Natural killer cell (primary cell): ENCODE results near the gene DYNC1H1. TPM values are rescaled to one million over a fixed set of nuclear protein-coding genes. Genes with fewer than 3 reads are reported as not detected.

Experiments
- ATAC-seq, 3 donors: fragments of 150-1000 bp in 2 of 3; fragments of 200-7000 bp in 1 of 3; cut with Tn5 transposase; 1 replicate in 1 of 3; 2 replicates in 2 of 3; pipeline ENCODE4 v1.10.0; 2021; ENCODE audit warnings: mild to moderate bottlenecking in 2 of 3, moderate library complexity in 2 of 3
- DNase-seq, 2 donors: peaks; one replicate each; pipeline versions ENCODE4 v3.0.0 to v3.0.0-alpha.2; 2013 to 2021; ENCODE audit warnings: mixed read lengths in 1 of 2
- H3K27ac ChIP-seq: one replicate; pipeline ENCODE4 v1.5.1; 2013; ENCODE audit warnings: mild to moderate bottlenecking, low read length
- H3K27me3 ChIP-seq: one replicate; pipeline ENCODE4 v1.6.1; 2013; ENCODE audit warnings: low read length; ENCODE audit not compliant: control insufficient read depth, insufficient read depth
- H3K36me3 ChIP-seq: one replicate; pipeline ENCODE4 v1.6.1; 2013; ENCODE audit warnings: low read length; ENCODE audit not compliant: control insufficient read depth, insufficient read depth
- H3K4me1 ChIP-seq: one replicate; pipeline ENCODE4 v1.6.1; 2013; ENCODE audit warnings: low read length; ENCODE audit not compliant: control insufficient read depth, insufficient read depth
- H3K4me3 ChIP-seq: one replicate; pipeline ENCODE4 v1.5.1; 2013; ENCODE audit warnings: low read length
- H3K9me3 ChIP-seq: one replicate; pipeline ENCODE4 v1.6.1; 2013; ENCODE audit warnings: low read length; ENCODE audit not compliant: control insufficient read depth, insufficient read depth
- H3K27ac Mint-ChIP-seq, 2 donors: one replicate each; pipeline ENCODE4 v1.8.0; 2022; ENCODE audit warnings: mild to moderate bottlenecking in 2 of 2, mixed read lengths in 2 of 2, moderate library complexity in 1 of 2
- H3K27me3 Mint-ChIP-seq, 2 donors: one replicate each; pipeline ENCODE4 v1.8.0; 2022; ENCODE audit warnings: low read depth in 2 of 2, mixed read lengths in 2 of 2
- H3K36me3 Mint-ChIP-seq: one replicate; pipeline ENCODE4 v1.8.0; 2022; ENCODE audit warnings: mixed read lengths
- H3K4me1 Mint-ChIP-seq, 2 donors: one replicate each; pipeline ENCODE4 v1.8.0; 2022; ENCODE audit warnings: mixed read lengths in 2 of 2
- H3K4me3 Mint-ChIP-seq: one replicate; pipeline ENCODE4 v1.8.0; 2022; ENCODE audit warnings: mild to moderate bottlenecking, moderate library complexity, mixed read lengths
- H3K9me3 Mint-ChIP-seq, 2 donors: one replicate each; pipeline ENCODE4 v1.8.0; 2022; ENCODE audit warnings: mixed read lengths in 2 of 2
- CTCF ChIP-seq: fragments of 200-600 bp; IDR thresholded peaks from one replicate; pipeline ENCODE4 v1.8.0; 2022; ENCODE audit warnings: antibody characterized with exemption
- WGBS: methylation state at CpG from one replicate; pipeline ENCODE4 v1.1.7; 2013; ENCODE audit warnings: missing lambda C conversion rate; ENCODE audit not compliant: insufficient coverage; 5-methylcytosine and 5-hydroxymethylcytosine counted together
- intact Hi-C: fragments of 100-400 bp; cut with micrococcal nuclease; formaldehyde crosslinking; loops from one replicate; pipeline ENCODE4 v1.14.2; 2022
- total RNA-seq, 4 donors: library from RNA; stranded (reverse); fragments of 120-200 nt in 1 of 4; gene quantifications; one replicate each; pipeline versions ENCODE4 v1.2.3 to v1.2.4, GENCODE V29; 2013 to 2022

The DYNC1H1 gene
- total RNA-seq, 3 donors from 2014 or later (not counting 1 experiment from before 2014, with no cell fraction given) = 313 to 381 (median 349) TPM

- no peak overlapping the region for H3K4me3 ChIP-seq
- intact Hi-C loops = no loop called here
- no peak for ATAC-seq
- no peaks in the 10 kb centered on the region for H3K36me3 ChIP-seq
- no peak for DNase-seq
- H3K27ac ChIP-seq = no peak overlapping the region
- Mint-ChIP-seq H3K27me3 (peaks cover 4 to 6% of the 10 kb centered on the region in 2 donors), H3K27ac (no peak overlapping the region), H3K9me3 (no peaks in the 10 kb centered on the region), H3K4me1 (peaks cover 27 to 33% of the 10 kb centered on the region in 2 donors), H3K4me3 (no peak overlapping the region), H3K36me3 (no peaks in the 10 kb centered on the region)
- 92% methylated on average over 10 of the region's 10 CpGs for WGBS
- no peak for TF ChIP-seq CTCF
- no peaks in the 10 kb centered on the region for H3K27me3 ChIP-seq
- no peaks in the 10 kb centered on the region for H3K9me3 ChIP-seq
- peaks cover 18% of the 10 kb centered on the region for H3K4me1 ChIP-seq
Observed at GRCh38 chr14:102092806-102093205, 128.4 kb downstream of the DYNC1H1 start.

- ATAC-seq (no peak), DNase-seq (no peak)
- Mint-ChIP-seq H3K27ac (no peak overlapping the region), H3K9me3 (no peaks in the 10 kb centered on the region), H3K36me3 (no peaks in the 10 kb centered on the region), H3K27me3 (peaks cover 4 to 6% of the 10 kb centered on the region in 2 donors), H3K4me3 (no peak overlapping the region), H3K4me1 (peaks cover 15 to 20% of the 10 kb centered on the region in 2 donors)
- H3K27me3 ChIP-seq = no peaks in the 10 kb centered on the region
- no peak overlapping the region for H3K4me3 ChIP-seq
- H3K9me3 ChIP-seq = no peaks in the 10 kb centered on the region
- intact Hi-C loops = no loop called here
- no peaks in the 10 kb centered on the region for H3K36me3 ChIP-seq
- 69% methylated on average over 7 of the region's 7 CpGs for WGBS
- H3K4me1 ChIP-seq = peaks cover 5% of the 10 kb centered on the region
- no peak for TF ChIP-seq CTCF
- no peak overlapping the region for H3K27ac ChIP-seq
Observed at GRCh38 chr14:102094101-102094500, 129.7 kb downstream of the DYNC1H1 start.

GRCh38 chr14:102095231-102095870 lies 131.0 kb downstream of the DYNC1H1 start:
- no peaks in the 10 kb centered on the region for H3K9me3 ChIP-seq
- H3K27ac Mint-ChIP-seq = no peak overlapping the region
- 81% methylated on average over 5 of the region's 6 CpGs for WGBS
- peaks cover 5 to 8% of the 10 kb centered on the region in 2 donors for H3K4me1 Mint-ChIP-seq
- no peaks in the 10 kb centered on the region for H3K27me3 ChIP-seq
- ATAC-seq (no peak), DNase-seq (no peak)
- no peaks in the 10 kb centered on the region for H3K36me3 Mint-ChIP-seq
- H3K9me3 Mint-ChIP-seq = no peaks in the 10 kb centered on the region
- H3K4me1 ChIP-seq = peaks cover 3% of the 10 kb centered on the region
- H3K36me3 ChIP-seq = no peaks in the 10 kb centered on the region
- TF ChIP-seq CTCF = no peak
- H3K27me3 Mint-ChIP-seq = peaks cover 4 to 6% of the 10 kb centered on the region in 2 donors
- no peak overlapping the region for H3K27ac ChIP-seq
- intact Hi-C loops = no loop called here
- H3K4me3 Mint-ChIP-seq = no peak overlapping the region
- H3K4me3 ChIP-seq = no peak overlapping the region
